Measurements from ENCODE around the gene CDH23.
"Not testable (repeated sequence)": the region's sequence is repeated elsewhere in the genome, so short reads cannot be mapped to it uniquely, and the experiment has no call there.

CDH23 gene

GRCh38 chr10:71358277-71358676, 38.4 kb upstream of the CDH23 start:
- no peak for TF ChIP-seq CTCF (IDR thresholded peaks at IDR 0.05; ENCODE audit: poor library complexity, severe bottlenecking)
- ATAC-seq (ENCODE audit: low read depth) (no peak), DNase-seq (ENCODE audit: low spot score) (no peak)
- Histone ChIP-seq H3K4me1 (ENCODE audit: insufficient read depth, poor library complexity, severe bottlenecking) (no peaks in the 10 kb centered on the region), H3K4me3 (ENCODE audit: severe bottlenecking) (no peak overlapping the region), H3K9me3 (ENCODE audit: severe bottlenecking) (no peaks in the 10 kb centered on the region), H3K36me3 (ENCODE audit: low read depth) (no peaks in the 10 kb centered on the region), H3K27ac (ENCODE audit: poor library complexity, severe bottlenecking) (no peak overlapping the region), H3K27me3 (ENCODE audit: insufficient read depth, poor library complexity, severe bottlenecking) (no peaks in the 10 kb centered on the region)

- ATAC-seq (ENCODE audit: low read depth) = not testable (repeated sequence)
Measured at GRCh38 chr10:71358906-71359305, 37.8 kb upstream of the CDH23 start.

GRCh38 chr10:71359364-71360046, 37.2 kb upstream of the CDH23 start:
- ATAC-seq (ENCODE audit: low read depth) (no peak), DNase-seq (ENCODE audit: low spot score) (no peak)
- Histone ChIP-seq H3K9me3 (ENCODE audit: severe bottlenecking) (no peaks in the 10 kb centered on the region), H3K27ac (ENCODE audit: poor library complexity, severe bottlenecking) (no peak overlapping the region), H3K36me3 (ENCODE audit: low read depth) (no peaks in the 10 kb centered on the region), H3K4me1 (ENCODE audit: insufficient read depth, poor library complexity, severe bottlenecking) (no peaks in the 10 kb centered on the region), H3K4me3 (ENCODE audit: severe bottlenecking) (no peak overlapping the region), H3K27me3 (ENCODE audit: insufficient read depth, poor library complexity, severe bottlenecking) (no peaks in the 10 kb centered on the region)
- TF ChIP-seq CTCF (IDR thresholded peaks at IDR 0.05; ENCODE audit: poor library complexity, severe bottlenecking) = no peak

More at GRCh38 chr10:71358906-71359305, 37.8 kb upstream of the CDH23 start:
- not testable (repeated sequence) for H3K27me3 ChIP-seq (ENCODE audit: insufficient read depth, poor library complexity, severe bottlenecking); H3K4me1 ChIP-seq (ENCODE audit: insufficient read depth, poor library complexity, severe bottlenecking); H3K27ac ChIP-seq (ENCODE audit: poor library complexity, severe bottlenecking); H3K4me3 ChIP-seq (ENCODE audit: severe bottlenecking); H3K9me3 ChIP-seq (ENCODE audit: severe bottlenecking); H3K36me3 ChIP-seq (ENCODE audit: low read depth); DNase-seq (ENCODE audit: low spot score)

- Histone ChIP-seq H3K9me3 (ENCODE audit: severe bottlenecking) (no peaks in the 10 kb centered on the region), H3K4me3 (ENCODE audit: severe bottlenecking) (no peak overlapping the region), H3K27me3 (ENCODE audit: insufficient read depth, poor library complexity, severe bottlenecking) (no peaks in the 10 kb centered on the region), H3K36me3 (ENCODE audit: low read depth) (no peaks in the 10 kb centered on the region), H3K27ac (ENCODE audit: poor library complexity, severe bottlenecking) (no peak overlapping the region), H3K4me1 (ENCODE audit: insufficient read depth, poor library complexity, severe bottlenecking) (peaks cover 2% of the 10 kb centered on the region)
- ATAC-seq (ENCODE audit: low read depth) (no peak), DNase-seq (ENCODE audit: low spot score) (no peak)
- no peak for TF ChIP-seq CTCF (IDR thresholded peaks at IDR 0.05; ENCODE audit: poor library complexity, severe bottlenecking)
Measured at GRCh38 chr10:71360735-71361134, 36.0 kb upstream of the CDH23 start.

- H3K36me3 ChIP-seq (ENCODE audit: low read depth) = no peaks in the 10 kb centered on the region
- no peaks in the 10 kb centered on the region for H3K27me3 ChIP-seq (ENCODE audit: insufficient read depth, poor library complexity, severe bottlenecking)
- no peak overlapping the region for H3K27ac ChIP-seq (ENCODE audit: poor library complexity, severe bottlenecking)
- H3K4me3 ChIP-seq (ENCODE audit: severe bottlenecking) = no peak overlapping the region
- peaks cover 2% of the 10 kb centered on the region for H3K4me1 ChIP-seq (ENCODE audit: insufficient read depth, poor library complexity, severe bottlenecking)
- H3K9me3 ChIP-seq (ENCODE audit: severe bottlenecking) = no peaks in the 10 kb centered on the region
- no peak for DNase-seq (ENCODE audit: low spot score)
- no peak for TF ChIP-seq CTCF (IDR thresholded peaks at IDR 0.05; ENCODE audit: poor library complexity, severe bottlenecking)
- no peak for ATAC-seq (ENCODE audit: low read depth)
Measured at GRCh38 chr10:71361581-71361980, 35.1 kb upstream of the CDH23 start.
